Measurements from ENCODE around the gene FICD. TPM values are rescaled to one million over a fixed set of nuclear protein-coding genes. Genes with fewer than 3 reads are reported as not detected.

The FICD gene
- total RNA-seq, 4 donors from 2014 or later: 5.6 to 7.2 (median 6.5) TPM

- H3K4me1 ChIP-seq: peaks cover 51 to 64% (median 57%) of the 10 kb centered on the region in 4 donors
- H3K4me3 ChIP-seq: no peak overlapping the region
- peak overlapping the region in 3 of 4 donors; percentile 2 to 93 (median 5) for H3K27ac ChIP-seq (replicated peaks in 1 of 4)
- no peaks in the 10 kb centered on the region for H3K27me3 ChIP-seq
- intact Hi-C loops (cut with DNase I): loop anchor here (2.0 to 5.0 kb wide), 3 partner anchors 288 to 528 kb away; partner anchors contain the start of gene ALKBH2
- H3K9me3 ChIP-seq: no peaks in the 10 kb centered on the region
- peaks cover 47 to 58% (median 57%) of the 10 kb centered on the region in 4 donors for H3K36me3 ChIP-seq
- TF ChIP-seq EP300 (IDR thresholded peaks at IDR 0.05) (no peak), CTCF (IDR thresholded peaks at IDR 0.05) (no peak), POLR2A (IDR thresholded peaks at IDR 0.05; ENCODE audit: low read depth) (no peak), POLR2AphosphoS5 (IDR thresholded peaks at IDR 0.05) (no peak)
- peak; percentile 80 for DNase-seq (ENCODE audit: extremely low spot score)
Measured at GRCh38 chr12:108564724-108565123, 49.6 kb downstream of the FICD start.

GRCh38 chr12:108565146-108565545, 50.1 kb downstream of the FICD start:
- Histone ChIP-seq H3K36me3 (peaks cover 47 to 62% (median 60%) of the 10 kb centered on the region in 4 donors), H3K9me3 (no peaks in the 10 kb centered on the region), H3K4me1 (peaks cover 47 to 59% (median 53%) of the 10 kb centered on the region in 4 donors), H3K27ac (replicated peaks in 1 of 4) (peak overlapping the region in 3 of 4 donors; percentile 5 to 93 (median 53)), H3K4me3 (no peak overlapping the region), H3K27me3 (no peaks in the 10 kb centered on the region)
- no peak for DNase-seq (ENCODE audit: extremely low spot score)
- WGBS: 72% methylated on average over 3 of the region's 3 CpGs
- intact Hi-C loops (cut with DNase I): loop anchor here (2.0 to 5.0 kb wide), 2 partner anchors 386 to 527 kb away; partner anchors contain the start of gene ALKBH2
- TF ChIP-seq POLR2A (IDR thresholded peaks at IDR 0.05; ENCODE audit: low read depth) (no peak), EP300 (IDR thresholded peaks at IDR 0.05) (no peak), CTCF (IDR thresholded peaks at IDR 0.05) (no peak), POLR2AphosphoS5 (IDR thresholded peaks at IDR 0.05) (no peak)

GRCh38 chr12:108565976-108566375, 50.9 kb downstream of the FICD start:
- no peaks in the 10 kb centered on the region for H3K27me3 ChIP-seq
- peak; percentile 87 for DNase-seq (ENCODE audit: extremely low spot score)
- WGBS: 25% methylated on average over 2 of the region's 2 CpGs
- TF ChIP-seq POLR2AphosphoS5 (IDR thresholded peaks at IDR 0.05) (peak; percentile 38 to 54), CTCF (IDR thresholded peaks at IDR 0.05) (no peak)
- no peak overlapping the region for H3K4me3 ChIP-seq
- H3K36me3 ChIP-seq: peaks cover 47 to 63% (median 60%) of the 10 kb centered on the region in 4 donors
- peaks cover 45 to 56% (median 49%) of the 10 kb centered on the region in 4 donors for H3K4me1 ChIP-seq
- H3K27ac ChIP-seq (replicated peaks in 1 of 4): peak overlapping the region; percentile 25 to 60 (median 46)
- H3K9me3 ChIP-seq: no peaks in the 10 kb centered on the region
- intact Hi-C loops (cut with DNase I): loop anchor here (2.0 to 5.0 kb wide), 3 partner anchors 237 to 526 kb away; partner anchors contain the start of gene ALKBH2

GRCh38 chr12:108566452-108566851, 51.4 kb downstream of the FICD start:
- H3K9me3 ChIP-seq: no peaks in the 10 kb centered on the region
- peak; percentile 60 for DNase-seq (ENCODE audit: extremely low spot score)
- peaks cover 45 to 56% (median 49%) of the 10 kb centered on the region in 4 donors for H3K4me1 ChIP-seq
- peak overlapping the region; percentile 25 to 60 (median 46) for H3K27ac ChIP-seq (replicated peaks in 1 of 4)
- H3K27me3 ChIP-seq: no peaks in the 10 kb centered on the region
- no peak for TF ChIP-seq EP300 (IDR thresholded peaks at IDR 0.05)
- TF ChIP-seq POLR2A (IDR thresholded peaks at IDR 0.05; ENCODE audit: low read depth): no peak
- TF ChIP-seq CTCF (IDR thresholded peaks at IDR 0.05): no peak
- no peak for TF ChIP-seq POLR2AphosphoS5 (IDR thresholded peaks at IDR 0.05)
- intact Hi-C loops (cut with DNase I): loop anchor here (2.0 to 5.0 kb wide), 2 partner anchors 236 to 526 kb away; partner anchors contain the start of gene ALKBH2
- no peak overlapping the region for H3K4me3 ChIP-seq
- peaks cover 47 to 63% (median 60%) of the 10 kb centered on the region in 4 donors for H3K36me3 ChIP-seq
- WGBS: 91% methylated on average over 4 of the region's 4 CpGs

Data from esophagus muscularis mucosa (tissue), 4 donors.